UCSD-AML1 (cell line): ENCODE data around the gene ENPP7.

Source experiments
- DNase-seq: peaks from one replicate; lab custom pipeline; 2025; ENCODE audit not compliant: unreplicated experiment; lab: John Stamatoyannopoulos, UW

ENPP7 gene

DNA sequence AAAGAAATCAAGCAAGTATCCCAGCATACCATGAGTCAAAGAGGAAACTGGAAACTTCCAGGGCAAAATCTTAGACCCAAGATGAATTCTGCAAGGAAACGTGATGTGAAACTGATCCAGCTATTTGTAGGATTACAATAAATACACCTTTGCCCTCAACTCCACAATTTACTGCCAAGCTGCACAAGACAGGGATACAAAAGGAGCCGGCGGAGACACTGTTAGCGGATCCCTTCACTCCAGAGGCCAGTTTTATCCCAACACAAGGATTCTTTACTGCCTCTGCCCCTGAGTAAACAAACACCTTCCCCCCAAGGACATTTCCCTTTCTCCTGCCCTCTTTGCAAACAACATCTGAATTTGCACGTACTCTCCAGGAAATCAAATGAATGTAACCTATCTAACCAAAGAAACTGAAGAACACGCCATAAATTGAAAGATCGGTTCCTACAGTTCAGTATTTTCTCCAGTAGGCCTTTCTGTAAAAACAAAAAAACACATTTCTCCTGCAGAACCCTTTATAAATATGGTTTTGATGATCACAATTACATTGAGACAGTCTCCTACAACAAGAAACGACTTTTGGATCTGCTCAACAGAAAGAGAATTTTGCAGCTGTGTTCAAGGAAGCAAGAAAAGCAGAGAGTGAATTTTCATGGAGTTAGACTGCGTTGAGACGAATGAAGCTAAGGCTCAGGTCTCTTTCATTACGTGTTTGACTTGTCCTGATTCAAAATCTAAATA lies 45.8 kb downstream of the ENPP7 start:
- no peak for DNase-seq

DNA sequence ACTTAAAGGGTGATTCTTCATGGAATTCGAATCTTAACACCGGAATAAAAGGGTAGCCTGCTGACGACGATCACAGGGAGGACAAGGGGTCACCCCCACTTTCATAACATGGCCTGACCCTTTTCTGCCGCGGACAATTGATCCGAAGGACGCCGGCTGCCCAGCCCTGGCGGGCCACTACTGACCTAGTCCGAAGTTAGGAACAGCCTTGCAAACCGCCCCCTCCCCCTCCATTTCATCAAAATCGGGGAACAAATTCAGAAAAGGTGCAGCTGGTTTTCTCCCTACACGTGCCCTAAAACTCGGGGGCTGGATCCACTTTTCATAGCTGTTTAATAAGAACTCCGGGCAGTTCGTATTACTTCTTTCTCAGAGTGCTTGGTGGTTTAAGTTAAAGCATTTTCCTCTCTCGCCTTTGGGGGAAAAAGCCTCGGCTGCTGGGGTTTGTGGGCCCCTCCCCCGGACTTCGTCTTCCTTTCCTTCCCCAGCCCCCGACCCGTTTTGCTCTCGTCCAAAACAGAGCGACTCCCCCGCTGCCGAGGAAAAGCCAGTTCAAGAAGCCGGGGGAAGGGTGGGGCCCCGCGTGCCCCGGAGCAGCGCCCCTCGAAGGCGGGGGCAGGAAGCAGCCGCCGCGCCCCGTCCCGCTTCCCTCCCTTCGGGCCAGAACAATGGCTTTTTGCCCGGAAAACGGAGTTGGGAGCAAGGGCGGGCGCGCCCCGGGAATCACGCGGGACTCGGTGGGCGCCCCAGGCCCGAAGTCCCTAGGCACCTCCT lies 46.6 kb downstream of the ENPP7 start:
- peak; percentile 77 for DNase-seq

DNA sequence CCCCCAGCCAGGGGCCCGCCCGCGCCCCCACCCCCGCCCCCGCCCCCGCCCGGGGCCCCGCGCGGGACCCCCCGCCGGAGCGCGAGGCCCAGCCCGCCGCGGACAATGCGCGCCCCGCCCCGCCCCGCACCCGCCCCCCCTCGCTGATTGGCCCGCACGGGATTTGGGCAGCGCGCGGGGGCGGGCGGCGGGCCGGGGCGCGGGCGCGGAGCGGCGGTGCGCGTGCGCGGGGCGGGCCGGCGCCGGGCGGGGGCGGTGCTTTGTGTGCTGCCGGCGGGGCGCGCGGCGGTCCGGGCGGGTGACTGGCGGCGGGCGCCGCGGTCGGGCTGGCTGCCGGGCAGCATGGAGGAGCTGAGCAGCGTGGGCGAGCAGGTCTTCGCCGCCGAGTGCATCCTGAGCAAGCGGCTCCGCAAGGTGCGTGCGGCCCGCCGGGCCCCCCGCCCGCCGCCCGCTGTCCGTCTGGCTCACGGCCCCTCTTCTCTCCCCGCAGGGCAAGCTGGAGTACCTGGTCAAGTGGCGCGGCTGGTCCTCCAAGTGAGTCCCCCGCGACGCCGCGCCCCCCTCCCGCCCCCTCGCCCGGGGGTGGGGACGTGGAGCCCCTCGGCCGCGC lies 47.3 kb downstream of the ENPP7 start, which contains the start of gene CBX2:
Gene CBX2 (plus strand): TSS at position 255 of the 610 bp plus-strand sequence. CDS start 88 bp downstream, at position 343.
- DNase-seq, result peak; percentile 83

DNA sequence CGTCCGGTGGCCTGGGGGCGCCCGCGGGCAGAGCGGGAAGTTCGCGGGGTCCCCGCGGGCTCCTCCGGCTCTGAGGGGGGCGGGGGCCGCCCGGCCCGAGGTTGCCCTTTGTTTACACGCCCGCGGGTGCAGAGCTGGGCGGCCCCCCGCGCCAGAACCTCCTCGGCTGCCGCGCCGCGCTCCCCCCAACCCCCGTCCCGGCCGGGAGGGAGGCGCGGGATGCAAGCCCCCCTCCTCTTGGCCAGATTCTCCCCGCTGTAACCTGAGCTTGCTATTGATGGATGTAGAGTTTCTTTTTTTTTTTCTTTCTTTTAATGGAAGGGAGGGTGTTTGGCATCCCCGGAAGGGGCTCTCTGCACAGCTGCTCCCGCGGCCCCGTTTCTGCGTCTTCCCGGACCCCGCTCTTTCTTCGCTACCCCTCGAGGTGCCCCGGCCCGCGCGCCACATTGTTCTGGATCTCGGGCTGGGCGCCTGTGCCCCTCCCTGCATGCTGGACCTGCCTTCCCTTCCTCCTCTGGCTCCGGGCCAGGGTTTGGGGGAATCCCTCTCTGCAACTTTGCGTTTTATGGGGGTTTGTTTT lies 47.9 kb downstream of the ENPP7 start:
- peak; percentile 36 for DNase-seq

DNA sequence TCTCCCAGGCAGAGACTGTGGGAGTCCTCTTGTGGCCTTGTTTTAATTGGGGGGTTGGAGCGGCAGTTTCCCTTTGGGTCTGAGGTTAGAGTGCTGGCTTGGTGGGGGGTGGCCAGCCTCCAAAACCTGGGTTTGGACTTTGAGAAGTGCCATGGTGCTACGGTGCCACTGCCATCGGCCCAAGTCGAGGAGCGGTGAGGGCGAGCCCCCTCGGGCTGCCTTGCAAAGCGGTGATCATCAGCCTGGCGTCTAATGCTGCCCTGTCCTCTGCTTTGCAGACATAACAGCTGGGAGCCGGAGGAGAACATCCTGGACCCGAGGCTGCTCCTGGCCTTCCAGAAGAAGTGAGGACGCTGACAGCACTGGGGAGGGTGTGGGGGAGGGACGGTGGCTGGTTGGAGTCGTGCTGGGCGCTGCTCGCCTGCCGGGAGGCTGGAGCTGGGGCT lies 48.4 kb downstream of the ENPP7 start:
- no peak for DNase-seq

DNA sequence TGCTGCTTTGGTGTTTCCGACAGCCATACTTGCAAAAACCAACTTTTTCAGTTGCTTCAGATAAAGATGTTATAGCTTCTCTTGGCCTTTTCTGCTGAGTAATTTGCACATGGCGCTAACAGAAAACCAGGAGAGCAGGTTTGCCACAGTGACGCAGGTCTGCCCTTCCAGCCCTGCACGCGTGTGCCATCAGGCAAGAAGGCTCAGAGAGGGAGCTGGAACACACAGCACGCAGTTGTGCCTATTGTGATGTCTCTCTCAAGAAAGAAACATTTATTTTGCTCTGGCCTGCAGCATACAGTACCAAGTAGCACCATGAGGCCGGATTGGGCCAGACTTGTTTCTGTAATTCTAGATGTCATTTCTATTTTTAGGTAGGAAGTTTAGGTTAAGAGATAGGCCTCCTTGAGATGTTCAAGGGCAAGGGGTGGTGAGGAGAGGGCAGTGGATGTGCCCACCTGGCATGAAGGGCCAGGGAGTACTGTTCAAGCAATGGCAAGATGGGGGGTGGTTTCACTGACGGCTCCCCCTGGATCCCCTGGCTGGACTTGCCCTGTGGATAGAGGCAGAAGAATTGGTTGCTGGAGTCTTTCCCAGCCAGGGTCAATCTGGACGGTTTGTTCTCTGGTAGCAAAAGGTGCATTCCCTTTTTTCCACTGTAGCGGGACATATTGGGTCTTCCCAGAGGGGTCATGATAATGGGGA lies 49.1 kb downstream of the ENPP7 start:
- DNase-seq, result no peak

DNA sequence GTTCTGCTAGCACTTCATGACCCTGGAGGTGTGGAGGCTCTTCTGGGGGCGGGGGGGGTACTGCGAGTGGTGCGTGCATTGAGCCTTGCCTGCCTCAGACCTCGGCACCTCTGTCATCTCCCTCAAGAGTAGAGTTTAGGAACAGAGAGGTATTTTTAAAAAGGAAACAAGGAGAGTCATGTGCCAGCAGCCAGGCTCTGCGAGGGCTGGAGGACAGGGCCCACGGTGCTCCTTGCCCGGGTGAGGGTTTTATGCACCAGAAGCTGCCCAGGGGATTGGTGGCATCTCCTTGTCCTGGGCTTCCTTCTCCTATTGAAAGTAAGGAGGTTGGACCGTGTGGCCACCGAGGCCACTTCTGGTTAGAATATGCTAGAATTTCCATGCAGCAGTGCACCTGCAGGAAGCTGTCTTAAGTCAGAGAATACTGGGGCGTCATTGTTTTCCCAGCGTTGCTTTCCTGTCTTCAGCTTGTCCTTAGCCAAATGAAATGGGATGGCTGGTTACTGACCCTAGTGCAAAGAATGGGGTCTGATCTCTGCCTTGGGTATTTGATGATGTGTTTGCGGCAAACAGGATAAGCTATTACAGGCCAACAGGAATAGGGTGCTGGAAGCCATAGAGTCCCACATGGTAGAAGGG lies 50.4 kb downstream of the ENPP7 start:
- no peak for DNase-seq

DNA sequence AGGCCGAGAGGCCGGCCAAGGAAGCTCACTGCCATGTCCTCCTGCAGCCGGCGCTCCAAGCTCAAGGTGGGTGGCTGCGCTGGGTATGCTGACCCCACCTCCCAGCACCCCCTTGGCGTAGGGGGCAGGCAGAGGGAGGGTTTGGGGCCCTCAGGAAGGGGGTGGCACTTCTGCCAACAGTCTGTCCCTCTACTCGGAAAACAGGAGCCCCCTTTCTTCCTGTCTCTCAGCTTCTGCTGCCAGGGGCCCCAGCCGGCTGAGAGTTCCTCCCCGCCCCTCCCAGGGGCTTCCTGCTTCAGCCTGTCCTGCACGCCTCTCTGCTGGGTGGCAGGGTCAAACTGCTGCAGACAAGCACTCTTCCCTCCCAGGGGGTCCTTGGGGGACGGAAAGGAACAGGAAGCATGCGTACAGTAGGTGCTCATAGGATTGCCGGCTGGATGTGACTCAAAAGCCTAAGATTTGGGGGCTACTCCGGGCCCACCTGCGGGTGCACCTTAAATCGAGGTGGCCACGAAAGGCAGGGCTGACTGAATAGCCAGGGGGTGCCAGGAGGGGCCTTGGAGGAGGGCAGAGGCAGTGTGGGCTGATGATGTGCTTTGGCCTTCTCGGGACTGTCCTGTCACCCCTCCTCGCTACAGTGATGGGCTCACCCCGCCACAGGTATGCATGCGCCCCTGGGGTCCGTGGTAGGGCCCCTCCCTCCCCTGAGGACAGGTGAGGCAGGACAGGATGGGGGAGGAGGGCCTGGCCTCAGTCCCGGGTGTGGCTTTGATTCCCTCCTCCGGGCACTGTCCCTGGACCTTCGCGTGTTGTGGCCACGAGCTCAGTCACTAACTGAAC lies 51.2 kb downstream of the ENPP7 start:
- DNase-seq, result peak; percentile 65

DNA sequence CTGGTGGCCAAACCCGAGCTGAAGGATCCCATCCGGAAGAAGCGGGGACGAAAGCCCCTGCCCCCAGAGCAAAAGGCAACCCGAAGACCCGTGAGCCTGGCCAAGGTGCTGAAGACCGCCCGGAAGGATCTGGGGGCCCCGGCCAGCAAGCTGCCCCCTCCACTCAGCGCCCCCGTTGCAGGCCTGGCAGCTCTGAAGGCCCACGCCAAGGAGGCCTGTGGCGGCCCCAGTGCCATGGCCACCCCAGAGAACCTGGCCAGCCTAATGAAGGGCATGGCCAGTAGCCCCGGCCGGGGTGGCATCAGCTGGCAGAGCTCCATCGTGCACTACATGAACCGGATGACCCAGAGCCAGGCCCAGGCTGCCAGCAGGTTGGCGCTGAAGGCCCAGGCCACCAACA lies 53.1 kb downstream of the ENPP7 start:
- no peak for DNase-seq

DNA sequence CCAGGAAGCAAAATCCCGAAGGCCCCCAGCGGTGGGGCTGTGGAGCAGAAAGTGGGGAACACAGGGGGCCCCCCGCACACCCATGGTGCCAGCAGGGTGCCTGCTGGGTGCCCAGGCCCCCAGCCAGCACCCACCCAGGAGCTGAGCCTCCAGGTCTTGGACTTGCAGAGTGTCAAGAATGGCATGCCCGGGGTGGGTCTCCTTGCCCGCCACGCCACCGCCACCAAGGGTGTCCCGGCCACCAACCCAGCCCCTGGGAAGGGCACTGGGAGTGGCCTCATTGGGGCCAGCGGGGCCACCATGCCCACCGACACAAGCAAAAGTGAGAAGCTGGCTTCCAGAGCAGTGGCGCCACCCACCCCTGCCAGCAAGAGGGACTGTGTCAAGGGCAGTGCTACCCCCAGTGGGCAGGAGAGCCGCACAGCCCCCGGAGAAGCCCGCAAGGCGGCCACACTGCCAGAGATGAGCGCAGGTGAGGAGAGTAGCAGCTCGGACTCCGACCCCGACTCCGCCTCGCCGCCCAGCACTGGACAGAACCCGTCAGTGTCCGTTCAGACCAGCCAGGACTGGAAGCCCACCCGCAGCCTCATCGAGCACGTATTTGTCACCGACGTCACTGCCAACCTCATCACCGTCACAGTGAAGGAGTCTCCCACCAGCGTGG lies 53.7 kb downstream of the ENPP7 start:
- DNase-seq, result no peak

DNA sequence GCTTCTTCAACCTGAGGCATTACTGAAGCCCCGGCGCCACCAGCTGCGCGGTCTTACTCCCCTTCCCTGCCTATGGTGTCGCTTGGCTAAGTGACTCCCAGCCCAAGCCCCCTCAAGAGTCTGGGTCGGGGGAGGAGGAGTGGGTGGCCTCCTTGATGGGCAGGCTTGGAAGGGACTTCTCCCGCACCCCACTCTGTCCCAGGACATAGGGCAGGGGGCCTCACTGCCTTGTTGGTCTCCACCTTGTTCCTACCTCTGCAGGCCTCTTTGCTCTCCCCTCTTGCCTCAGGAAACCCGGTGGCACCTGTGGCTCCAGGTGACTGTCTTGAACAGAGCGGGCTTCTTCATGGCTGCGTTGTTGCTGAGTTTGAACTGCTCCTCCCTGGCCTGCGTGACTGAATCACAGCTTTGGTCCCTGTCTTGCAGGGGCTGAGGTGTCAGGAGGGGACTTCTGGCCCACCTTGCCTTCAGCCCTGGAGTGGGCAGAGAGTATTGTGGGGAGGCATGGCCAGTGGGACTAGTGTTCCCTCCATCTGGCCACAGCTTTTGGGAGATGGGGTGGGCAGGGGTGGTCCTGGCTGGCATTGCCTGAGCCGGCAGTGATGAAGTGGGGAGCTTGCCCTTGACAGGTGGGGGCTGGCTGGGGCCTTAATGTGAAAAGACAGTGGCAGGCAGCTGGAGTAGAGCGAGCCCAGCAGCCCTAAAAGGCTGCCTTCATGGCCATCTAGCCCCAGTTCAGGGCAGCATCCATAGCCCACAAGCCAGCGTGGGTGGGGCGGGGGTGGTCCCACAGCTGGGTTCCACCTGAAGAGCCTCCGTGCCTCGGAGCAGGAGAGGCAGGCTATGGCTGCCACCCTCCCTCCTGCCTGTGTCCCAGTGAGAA lies 54.5 kb downstream of the ENPP7 start:
- DNase-seq, result no peak

DNA sequence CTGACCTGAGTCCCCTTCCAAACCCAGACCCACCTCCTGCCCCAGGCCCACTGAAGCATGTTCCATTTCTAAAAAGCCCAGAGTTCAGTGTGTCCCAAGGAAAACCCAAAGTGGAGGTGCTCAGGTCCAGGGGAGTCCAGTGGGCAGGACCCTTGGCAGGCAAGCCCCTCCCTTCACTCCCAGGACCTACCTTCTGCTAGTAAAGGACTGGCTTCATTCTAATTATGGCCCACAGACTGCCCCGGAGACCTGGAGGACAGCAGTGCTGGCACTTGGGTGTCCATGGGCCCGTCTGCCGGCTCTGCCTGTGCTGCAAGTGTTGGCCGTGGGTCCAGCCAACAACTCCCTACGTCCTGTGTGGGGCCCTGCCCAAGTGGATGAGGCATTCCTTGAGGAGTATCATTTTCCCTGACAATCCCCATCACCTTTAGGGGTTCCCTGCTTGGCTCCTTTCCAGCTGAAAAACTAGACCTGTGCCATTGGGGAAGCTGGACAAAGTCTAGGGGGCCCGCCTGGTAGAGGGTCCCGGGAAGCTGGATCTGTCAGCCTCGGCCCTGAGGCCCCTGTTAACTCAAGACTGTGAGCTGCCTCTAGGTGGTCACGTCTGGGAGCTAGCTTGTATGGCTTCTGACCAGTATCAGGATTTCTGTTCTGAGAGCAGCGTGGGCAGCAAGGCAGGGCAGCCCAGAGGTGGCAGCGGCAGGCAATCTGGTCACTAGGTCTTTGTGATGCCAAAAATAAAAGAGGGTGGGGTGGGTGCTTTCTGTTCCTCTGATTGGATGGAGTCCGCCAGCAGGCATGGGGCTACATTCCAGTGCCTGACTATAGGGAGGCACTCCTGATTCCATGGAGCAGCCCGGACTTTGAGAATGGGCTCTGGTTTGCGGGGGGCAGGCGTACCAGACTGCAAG lies 55.4 kb downstream of the ENPP7 start:
- no peak for DNase-seq

DNA sequence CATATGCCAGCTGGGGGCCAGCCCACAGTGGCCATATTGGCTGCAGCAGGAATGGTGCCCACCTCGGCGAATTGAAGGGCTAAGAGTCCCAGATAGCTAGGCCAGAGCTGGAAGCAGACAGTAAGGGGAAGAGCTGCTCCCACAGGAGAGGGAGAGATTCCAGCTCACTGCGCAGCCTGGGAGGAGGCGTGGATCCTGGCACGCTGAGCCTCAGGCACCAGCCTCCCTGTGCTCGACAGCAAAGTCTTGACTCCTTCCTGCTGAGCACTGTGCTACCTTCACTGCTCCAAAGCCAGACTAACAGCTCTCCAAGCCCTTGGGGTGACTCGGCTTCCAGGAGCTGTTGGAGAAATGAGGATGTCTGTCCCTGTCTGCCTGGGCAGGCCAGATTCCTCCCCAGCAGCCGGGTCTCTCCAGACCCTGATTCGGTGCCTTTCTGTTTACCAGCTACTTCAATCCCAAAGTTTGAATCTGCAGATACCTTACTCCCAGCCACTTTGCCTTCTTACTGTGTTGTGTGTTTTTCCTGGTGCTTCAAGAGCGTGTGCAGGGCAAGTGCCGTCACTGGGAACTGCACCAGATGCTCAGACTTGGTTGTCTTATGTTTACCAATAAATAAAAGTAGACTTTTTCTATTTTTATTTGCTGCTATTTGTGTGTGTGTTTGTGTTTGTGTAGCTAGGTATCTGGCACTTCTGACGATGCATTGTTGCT lies 56.3 kb downstream of the ENPP7 start:
- no peak for DNase-seq

DNA sequence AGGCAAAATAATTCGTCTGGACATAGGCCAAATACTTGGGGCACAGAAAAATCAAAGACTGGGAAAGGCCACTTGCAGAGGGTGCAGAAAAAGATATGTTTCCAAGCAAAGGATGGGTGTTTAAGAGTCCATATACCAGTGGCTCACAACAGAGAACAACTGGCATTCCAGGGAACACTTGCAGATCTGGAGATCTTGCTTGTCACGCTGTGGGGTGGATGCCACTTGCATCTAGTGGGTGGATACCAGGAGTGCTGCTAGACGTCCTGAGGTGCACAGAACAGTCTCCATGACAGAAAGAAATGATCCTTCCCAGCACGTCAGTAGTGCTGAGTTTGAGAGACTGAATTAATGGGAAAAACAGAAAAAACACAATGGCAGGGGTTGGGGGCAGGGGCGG lies 57.7 kb downstream of the ENPP7 start:
- no peak for DNase-seq

DNA sequence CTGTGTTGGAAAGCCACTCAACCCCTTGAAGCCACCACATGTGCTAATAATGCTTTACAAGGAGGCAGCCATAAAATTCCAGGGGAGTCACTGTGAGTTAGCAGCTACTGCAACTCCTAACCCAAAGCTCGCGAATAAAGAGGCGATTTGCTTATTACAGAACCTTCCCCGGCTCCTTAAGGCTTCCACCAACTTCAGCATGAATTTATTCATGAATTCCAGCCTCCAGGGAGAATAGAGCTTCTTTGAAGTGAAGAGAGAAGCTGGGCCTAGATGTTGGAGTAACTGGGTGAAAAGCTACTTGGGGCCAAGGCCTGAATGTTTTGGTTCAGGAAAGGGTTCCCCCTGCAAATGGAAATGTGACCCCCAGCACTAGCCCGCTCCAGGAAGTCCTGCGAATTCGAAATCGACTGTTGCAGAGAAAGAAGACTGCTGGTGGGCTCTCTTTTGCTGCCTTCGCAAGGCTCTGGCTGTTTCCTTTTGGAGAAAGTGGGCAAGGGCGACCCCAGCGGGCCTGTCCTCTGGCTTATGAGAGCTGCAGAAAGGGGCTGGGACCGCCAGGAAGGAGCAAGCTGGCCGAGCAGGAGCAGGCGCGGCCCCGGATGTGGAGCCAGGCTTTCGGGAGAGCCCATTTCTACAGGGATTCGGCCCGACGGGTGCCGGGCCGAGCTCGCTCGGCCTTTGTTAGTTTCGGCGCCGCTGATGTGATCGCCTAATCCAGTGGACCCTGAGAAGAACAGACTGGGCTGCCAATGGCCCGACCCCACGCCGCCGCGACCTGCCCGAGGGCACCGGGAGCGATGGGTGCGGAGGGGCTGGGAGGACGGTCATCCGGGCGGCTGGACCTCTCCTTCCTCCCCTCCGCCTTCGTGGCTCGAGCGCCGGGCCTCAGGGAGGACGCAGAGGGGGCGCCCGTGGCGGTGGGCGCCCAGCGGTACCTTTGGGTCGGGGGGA lies 58.5 kb downstream of the ENPP7 start:
- DNase-seq, result no peak
